HepG2 (cell line): ENCODE measurements around the gene FAM187B. TPM values are rescaled to one million over a fixed set of nuclear protein-coding genes. Genes with fewer than 3 reads are reported as not detected.

Experiments used
- CBX1 ChIP-seq: IDR thresholded peaks from one replicate; pipeline ENCODE4 v1.6.1; 2016; ENCODE audit warnings: antibody characterized with exemption, low read depth
- HNF4G ChIP-seq, 2 experiments: sonication (generic) in 1 of 2; formaldehyde crosslinking in 1 of 2; IDR thresholded peaks; 2 replicates each; pipeline versions ENCODE4 v1.4.0 to v1.6.1; 2011 to 2020; ENCODE audit warnings: borderline replicate concordance in 2 of 2, low read depth in 2 of 2, mild to moderate bottlenecking in 2 of 2, low read length in 1 of 2, missing genetic modification reagents in 1 of 2, moderate library complexity in 1 of 2
- HNRNPK ChIP-seq: fragments of 200-400 bp; formaldehyde crosslinking; IDR thresholded peaks from 2 replicates; pipeline ENCODE4 v1.6.1; 2018; ENCODE audit warnings: low read length, low read depth, moderate library complexity, mild to moderate bottlenecking; ENCODE audit not compliant: poor library complexity, severe bottlenecking
- POGK ChIP-seq: sonication (generic); formaldehyde crosslinking; conservative IDR thresholded peaks from 2 replicates; pipeline ENCODE4 v1.8.0; 2022; ENCODE audit warnings: mild to moderate bottlenecking, moderate library complexity, missing genetic modification reagents
- REST ChIP-seq, 2 experiments: IDR thresholded peaks; 2 replicates each; pipeline ENCODE4 v1.6.1; 2011 to 2012; ENCODE audit warnings: low read length in 2 of 2, borderline replicate concordance in 1 of 2, low read depth in 1 of 2, mild to moderate bottlenecking in 1 of 2, moderate library complexity in 1 of 2
- SALL2 ChIP-seq: sonication (generic); formaldehyde crosslinking; IDR thresholded peaks from 2 replicates; pipeline ENCODE4 v1.8.1; 2023; ENCODE audit warnings: mild to moderate bottlenecking, missing genetic modification reagents, inconsistent platforms
- SOX13 ChIP-seq, 3 experiments: fragments of 450-650 bp in 1 of 3; sonication (generic) in 1 of 3; formaldehyde crosslinking in 1 of 3; IDR thresholded peaks in 2 of 3; conservative IDR thresholded peaks in 1 of 3; 2 replicates each; pipeline versions ENCODE4 v1.5.0 to v1.6.1; 2016 to 2020; ENCODE audit warnings: antibody characterized with exemption in 1 of 3, mild to moderate bottlenecking in 1 of 3, missing compliant biosample characterization in 1 of 3, missing genetic modification reagents in 1 of 3, moderate library complexity in 1 of 3
- SP1 ChIP-seq, 2 experiments: fragments of 450-650 bp in 1 of 2; sonication (generic) in 1 of 2; formaldehyde crosslinking in 1 of 2; IDR thresholded peaks; 2 replicates each; pipeline versions ENCODE4 v1.4.0 to v1.6.1; 2016 to 2020; ENCODE audit warnings: missing genetic modification reagents in 1 of 2
- TGIF2 ChIP-seq: IDR thresholded peaks from 2 replicates; pipeline ENCODE4 v1.6.1; 2016; ENCODE audit warnings: control low read depth, missing compliant biosample characterization
- ZBTB40 ChIP-seq, 2 experiments: fragments of 450-650 bp in 1 of 2; sonication (generic) in 1 of 2; formaldehyde crosslinking in 1 of 2; IDR thresholded peaks; 2 replicates each; pipeline versions ENCODE4 v1.6.1 to v1.8.0; 2016 to 2022; ENCODE audit warnings: antibody characterized with exemption in 1 of 2, mild to moderate bottlenecking in 1 of 2, missing genetic modification reagents in 1 of 2
- ZNF841 ChIP-seq: sonication (generic); formaldehyde crosslinking; IDR thresholded peaks from 2 replicates; pipeline ENCODE4 v1.8.1; 2023; ENCODE audit warnings: missing genetic modification reagents, borderline replicate concordance
- polyA plus RNA-seq, 8 experiments: library from polyadenylated mRNA; depleted of rRNA in 3 of 8; stranded (reverse) in 7 of 8; unstranded in 1 of 8; fragments of >200 nt; fragmentation: Illumina TruSeq in 4 of 8; extraction: Trizol in 4 of 8; gene quantifications; 2 replicates each; pipeline versions ENCODE4 v1.2.1 to v1.2.3, GENCODE V29; 2011 to 2016; ENCODE audit warnings: low read depth in 4 of 8, missing spikeins in 1 of 8, mixed read lengths in 1 of 8; ENCODE audit not compliant: insufficient read depth in 1 of 8
- total RNA-seq, 5 experiments: library from RNA; depleted of rRNA; stranded (reverse); fragments of >200 nt; fragmentation: Illumina TruSeq; extraction: Trizol; gene quantifications; 2 replicates each; pipeline ENCODE4 v1.2.3, GENCODE V29; 2016; ENCODE audit warnings: low read depth in 1 of 5

Gene FAM187B
- total and polyA plus RNA-seq, 2 of the 13 experiments (the other 11 are each of a cell fraction or from before 2014, with no cell fraction given) = not detected

- 0 out of 2 replicates have a peak, but pooled peaks have one; percentile 7 for TF ChIP-seq POGK (CRISPR knock-in tag)
- no peak for TF ChIP-seq CBX1
- TF ChIP-seq SP1 (IDR thresholded peaks at IDR 0.05) = no peak
- TF ChIP-seq SP1 (CRISPR knock-in tag; IDR thresholded peaks at IDR 0.05) = no peak
- TF ChIP-seq SALL2 = no peak
- TF ChIP-seq HNRNPK = no peak
- TF ChIP-seq SOX13 (IDR thresholded peaks at IDR 0.05) = no peak
- 0 out of 4 replicates have a peak, but pooled peaks of 1 of the 2 experiments have one; percentile 10 for TF ChIP-seq SOX13 (CRISPR knock-in tag; conservative IDR thresholded peaks at IDR 0.05 in 1 of 2, IDR thresholded peaks at IDR 0.05 in 1 of 2)
- TF ChIP-seq TGIF2 (CRISPR knock-in tag) = no peak
- TF ChIP-seq ZBTB40 (IDR thresholded peaks at IDR 0.05) = no peak
- TF ChIP-seq ZBTB40 (CRISPR knock-in tag; IDR thresholded peaks at IDR 0.05) = 0 out of 2 replicates have a peak, but pooled peaks have one; percentile 7
- no peak for TF ChIP-seq REST (IDR thresholded peaks at IDR 0.05; ENCODE audit: borderline replicate concordance in 1 of 2, low read depth in 1 of 2, low read length in 2 of 2)
- no peak for TF ChIP-seq HNF4G (IDR thresholded peaks at IDR 0.05; ENCODE audit: borderline replicate concordance, low read depth, low read length)
- TF ChIP-seq HNF4G (CRISPR knock-in tag; IDR thresholded peaks at IDR 0.05; ENCODE audit: borderline replicate concordance, low read depth) = no peak
- TF ChIP-seq ZNF841 (CRISPR knock-in tag) = no peak
These were observed 20.8 kb upstream of the FAM187B start (continued) for GRCh38 chr19:35249146-35249847.
